CD4-positive, alpha-beta T cell treated with Interleukin-17A for 4 hours (primary cell): ENCODE measurements around the gene MAD1L1.
A peak's percentile ranks its signal among the peaks of the same experiment; 100 is the strongest.
"Not testable (repeated sequence)": the region's sequence is repeated elsewhere in the genome, so short reads cannot be mapped to it uniquely, and the experiment has no call there.

Source experiments
- DNase-seq: peaks from one replicate; pipeline ENCODE4 v3.0.0-alpha.2; 2020; ENCODE audit warnings: mixed read lengths

MAD1L1 gene

GRCh38 chr7:1889556-1890181 lies 343.1 kb downstream of the MAD1L1 start:
- DNase-seq: peak; percentile 9

GRCh38 chr7:1889091-1889490 lies 343.7 kb downstream of the MAD1L1 start:
- DNase-seq: no peak

- no peak for DNase-seq
Measured at GRCh38 chr7:1888425-1888824, 344.3 kb downstream of the MAD1L1 start.

GRCh38 chr7:1887251-1887650 lies 345.5 kb downstream of the MAD1L1 start:
- DNase-seq: no peak

GRCh38 chr7:1886361-1887064 lies 346.2 kb downstream of the MAD1L1 start:
- DNase-seq: no peak

- no peak for DNase-seq
Measured at GRCh38 chr7:1885465-1886226, 347.1 kb downstream of the MAD1L1 start.

- no peak for DNase-seq
Measured at GRCh38 chr7:1884583-1885350, 348.0 kb downstream of the MAD1L1 start.

GRCh38 chr7:1883834-1884582 lies 348.7 kb downstream of the MAD1L1 start:
- no peak for DNase-seq

- no peak for DNase-seq
Measured at GRCh38 chr7:1883031-1883761, 349.5 kb downstream of the MAD1L1 start.

- no peak for DNase-seq
Measured at GRCh38 chr7:1882451-1882850, 350.3 kb downstream of the MAD1L1 start.

- DNase-seq: no peak
Measured at GRCh38 chr7:1881946-1882345, 350.8 kb downstream of the MAD1L1 start.

- not testable (repeated sequence) for DNase-seq
Measured at GRCh38 chr7:1876641-1877040, 356.1 kb downstream of the MAD1L1 start.

- DNase-seq: peak; percentile 11
Measured at GRCh38 chr7:1875392-1876199, 357.1 kb downstream of the MAD1L1 start.

GRCh38 chr7:1874590-1875391 lies 358.0 kb downstream of the MAD1L1 start:
- DNase-seq: not testable (repeated sequence)

GRCh38 chr7:1873857-1874589 lies 358.7 kb downstream of the MAD1L1 start:
- no peak for DNase-seq

- no peak for DNase-seq
Measured at GRCh38 chr7:1873421-1873820, 359.3 kb downstream of the MAD1L1 start.

GRCh38 chr7:1873070-1873405 lies 359.7 kb downstream of the MAD1L1 start:
- no peak for DNase-seq

- no peak for DNase-seq
Measured at GRCh38 chr7:1872191-1873069, 360.3 kb downstream of the MAD1L1 start.
